C4-2B (cell line): ENCODE results near the gene EPHB2.

Source experiments
- H3K27ac ChIP-seq: fragments of 450-650 bp; 2 replicates; pipeline ENCODE4 v1.5.1; 2017
- CTCF ChIP-seq: fragments of 450-650 bp; conservative IDR thresholded peaks from 2 replicates; pipeline ENCODE4 v1.5.1; 2017; ENCODE audit warnings: mild to moderate bottlenecking
- ZFX ChIP-seq: fragments of 450-650 bp; IDR thresholded peaks from 2 replicates; pipeline ENCODE4 v1.6.1; 2017

EPHB2 gene

GRCh38 chr1:22914156-22914555, 203.5 kb downstream of the EPHB2 start:
- H3K27ac ChIP-seq: no peak overlapping the region
- TF ChIP-seq CTCF: no peak
- no peak for TF ChIP-seq ZFX

- H3K27ac ChIP-seq: no peak overlapping the region
- TF ChIP-seq ZFX (no peak), CTCF (no peak)
Observed at GRCh38 chr1:22914633-22915217, 204.1 kb downstream of the EPHB2 start.

GRCh38 chr1:22915231-22915630, 204.6 kb downstream of the EPHB2 start:
- no peak overlapping the region for H3K27ac ChIP-seq

GRCh38 chr1:22915816-22916470, 205.3 kb downstream of the EPHB2 start:
- H3K27ac ChIP-seq: no peak overlapping the region
- no peak for TF ChIP-seq CTCF
- TF ChIP-seq ZFX: no peak

More at GRCh38 chr1:22915231-22915630, 204.6 kb downstream of the EPHB2 start:
- TF ChIP-seq ZFX (no peak), CTCF (no peak)

- H3K27ac ChIP-seq: no peak overlapping the region
- TF ChIP-seq CTCF (no peak), ZFX (no peak)
Observed at GRCh38 chr1:22916471-22916820, 205.8 kb downstream of the EPHB2 start.

- no peak overlapping the region for H3K27ac ChIP-seq
- no peak for TF ChIP-seq ZFX
- TF ChIP-seq CTCF: no peak
Observed at GRCh38 chr1:22917989-22918388, 207.3 kb downstream of the EPHB2 start.

GRCh38 chr1:22918644-22919043, 208.0 kb downstream of the EPHB2 start:
- no peak overlapping the region for H3K27ac ChIP-seq
- TF ChIP-seq ZFX: no peak
- no peak for TF ChIP-seq CTCF
